HepG2 (cell line): ENCODE measurements around the gene S100A4. TPM values are rescaled to one million over a fixed set of nuclear protein-coding genes. Genes with fewer than 3 reads are reported as not detected.

Source experiments
- AGO1 ChIP-seq: fragments of 200-400 bp; formaldehyde crosslinking; IDR thresholded peaks from 2 replicates; pipeline ENCODE4 v1.6.1; 2017; ENCODE audit warnings: mild to moderate bottlenecking, low read depth, low read length, moderate library complexity; ENCODE audit not compliant: poor library complexity, severe bottlenecking
- AKAP8 ChIP-seq: sonication (generic); formaldehyde crosslinking; IDR thresholded peaks from 2 replicates; pipeline ENCODE4 v1.5.1; 2020; ENCODE audit warnings: mild to moderate bottlenecking, missing genetic modification reagents
- EZH2 ChIP-seq: conservative IDR thresholded peaks from 2 replicates; pipeline ENCODE4 v1.6.1; 2012; ENCODE audit warnings: mild to moderate bottlenecking, low read depth, low read length, moderate library complexity
- FIP1L1 ChIP-seq: fragments of 200-400 bp; formaldehyde crosslinking; IDR thresholded peaks from 2 replicates; pipeline ENCODE4 v1.6.1; 2018; ENCODE audit warnings: low read depth, mild to moderate bottlenecking, low read length, moderate library complexity, borderline replicate concordance; ENCODE audit not compliant: insufficient read depth
- FOXM1 ChIP-seq: sonication (generic); formaldehyde crosslinking; IDR thresholded peaks from 2 replicates; pipeline ENCODE4 v1.5.0; 2020; ENCODE audit warnings: missing genetic modification reagents
- HDAC1 ChIP-seq: sonication (generic); formaldehyde crosslinking; IDR thresholded peaks from 2 replicates; pipeline ENCODE4 v1.5.1; 2020; ENCODE audit warnings: mild to moderate bottlenecking, missing genetic modification reagents
- KLF16 ChIP-seq, 2 experiments: sonication (generic) in 1 of 2; formaldehyde crosslinking in 1 of 2; IDR thresholded peaks; 2 replicates each; pipeline versions ENCODE4 v1.6.1 to v1.8.0; 2016 to 2023; ENCODE audit warnings: missing genetic modification reagents in 2 of 2, missing compliant biosample characterization in 1 of 2
- MAZ ChIP-seq, 2 experiments: sonication (generic) in 1 of 2; formaldehyde crosslinking in 1 of 2; IDR thresholded peaks; 2 replicates each; pipeline versions ENCODE4 v1.5.0 to v1.6.1; 2012 to 2020; ENCODE audit warnings: low read depth in 2 of 2, mild to moderate bottlenecking in 2 of 2, borderline replicate concordance in 1 of 2, improper control_type of control experiment in 1 of 2, low read length in 1 of 2, missing genetic modification reagents in 1 of 2, moderate library complexity in 1 of 2
- MIXL1 ChIP-seq: IDR thresholded peaks from 2 replicates; pipeline ENCODE4 v1.6.1; 2016
- NR2F1 ChIP-seq, 2 experiments: fragments of 450-650 bp in 1 of 2; formaldehyde crosslinking in 1 of 2; IDR thresholded peaks; 2 replicates each; pipeline versions ENCODE4 v1.5.0 to v1.6.1; 2016 to 2020; ENCODE audit warnings: mild to moderate bottlenecking in 1 of 2, missing compliant biosample characterization in 1 of 2, missing genetic modification reagents in 1 of 2, moderate library complexity in 1 of 2
- PAF1 ChIP-seq: IDR thresholded peaks from 2 replicates; pipeline ENCODE4 v1.6.1; 2016; ENCODE audit warnings: missing genetic modification reagents, missing compliant biosample characterization
- PHF8 ChIP-seq: sonication (generic); formaldehyde crosslinking; IDR thresholded peaks from 2 replicates; pipeline ENCODE4 v1.5.0; 2020; ENCODE audit warnings: missing genetic modification reagents
- PRPF4 ChIP-seq: fragments of 200-400 bp; formaldehyde crosslinking; IDR thresholded peaks from 2 replicates; pipeline ENCODE4 v1.6.1; 2016; ENCODE audit warnings: low read length, low read depth; ENCODE audit not compliant: poor library complexity, severe bottlenecking
- SAP130 ChIP-seq: IDR thresholded peaks from 2 replicates; pipeline ENCODE4 v1.6.1; 2016; ENCODE audit warnings: low read depth
- SMARCE1 ChIP-seq: fragments of 450-650 bp; IDR thresholded peaks from 2 replicates; pipeline ENCODE4 v1.6.1; 2017; ENCODE audit warnings: borderline replicate concordance
- SOX5 ChIP-seq: IDR thresholded peaks from 2 replicates; pipeline ENCODE4 v1.6.1; 2016; ENCODE audit warnings: borderline replicate concordance
- TARDBP ChIP-seq: sonication (generic); formaldehyde crosslinking; IDR thresholded peaks from 2 replicates; pipeline ENCODE4 v1.8.0; 2022; ENCODE audit warnings: mild to moderate bottlenecking, missing genetic modification reagents
- TGIF2 ChIP-seq: IDR thresholded peaks from 2 replicates; pipeline ENCODE4 v1.6.1; 2016; ENCODE audit warnings: control low read depth, missing compliant biosample characterization
- YY1 ChIP-seq: IDR thresholded peaks from 2 replicates; pipeline ENCODE4 v1.6.1; 2011; ENCODE audit warnings: low read length, low read depth, moderate library complexity, mild to moderate bottlenecking; ENCODE audit not compliant: insufficient read depth, insufficient replicate concordance
- ZNF235 ChIP-seq: sonication (generic); formaldehyde crosslinking; IDR thresholded peaks from 2 replicates; pipeline ENCODE4 v1.8.1; 2023; ENCODE audit warnings: mild to moderate bottlenecking, missing genetic modification reagents, borderline replicate concordance
- ZNF331 ChIP-seq: sonication (generic); formaldehyde crosslinking; IDR thresholded peaks from 2 replicates; pipeline ENCODE4 v1.4.0; 2020; ENCODE audit warnings: missing genetic modification reagents
- ZNF343 ChIP-seq: sonication (generic); formaldehyde crosslinking; IDR thresholded peaks from 2 replicates; pipeline ENCODE4 v1.4.0; 2020; ENCODE audit warnings: mild to moderate bottlenecking, missing genetic modification reagents
- polyA plus RNA-seq, 8 experiments: library from polyadenylated mRNA; depleted of rRNA in 3 of 8; stranded (reverse) in 7 of 8; unstranded in 1 of 8; fragments of >200 nt; fragmentation: Illumina TruSeq in 4 of 8; extraction: Trizol in 4 of 8; gene quantifications; 2 replicates each; pipeline versions ENCODE4 v1.2.1 to v1.2.3, GENCODE V29; 2011 to 2016; ENCODE audit warnings: low read depth in 4 of 8, missing spikeins in 1 of 8, mixed read lengths in 1 of 8; ENCODE audit not compliant: insufficient read depth in 1 of 8
- total RNA-seq, 5 experiments: library from RNA; depleted of rRNA; stranded (reverse); fragments of >200 nt; fragmentation: Illumina TruSeq; extraction: Trizol; gene quantifications; 2 replicates each; pipeline ENCODE4 v1.2.3, GENCODE V29; 2016; ENCODE audit warnings: low read depth in 1 of 5
- TF ChIP-seq, protein P1 (sequence below): sonication (generic); formaldehyde crosslinking; IDR thresholded peaks from 2 replicates; pipeline ENCODE4 v1.4.0; 2020; ENCODE audit warnings: missing genetic modification reagents
- TF ChIP-seq, protein P2 (sequence below): sonication (generic); formaldehyde crosslinking; conservative IDR thresholded peaks from 2 replicates; pipeline ENCODE4 v1.8.0; 2022; ENCODE audit warnings: mild to moderate bottlenecking, moderate library complexity, missing genetic modification reagents

The S100A4 gene
- total and polyA plus RNA-seq, 2 of the 13 experiments (the other 11 are each of a cell fraction or from before 2014, with no cell fraction given): 12.9 to 20.2 TPM

DNA sequence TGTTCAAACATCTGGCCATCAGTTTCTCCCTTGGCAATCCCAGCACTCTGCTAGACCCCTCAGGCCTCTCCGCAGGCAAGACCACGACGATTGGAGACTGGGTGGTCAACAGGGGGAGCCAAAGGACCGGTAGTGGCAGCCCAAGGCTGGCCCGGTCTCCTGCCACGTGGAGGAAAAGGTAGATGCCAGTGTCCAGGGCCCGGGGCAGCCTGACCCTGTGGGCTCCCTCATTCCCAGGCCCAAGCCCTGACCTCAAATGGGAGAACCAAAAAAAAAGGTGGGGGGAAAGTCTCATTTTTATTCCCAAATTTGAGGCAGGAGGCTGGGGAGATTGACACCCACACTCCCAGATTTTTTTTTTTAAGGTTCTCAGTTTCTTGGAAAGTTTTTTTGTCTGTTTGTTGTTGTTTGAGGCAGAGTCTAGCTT, 34.6 kb downstream of the S100A4 start (continued):
- TF ChIP-seq, protein P1, sequence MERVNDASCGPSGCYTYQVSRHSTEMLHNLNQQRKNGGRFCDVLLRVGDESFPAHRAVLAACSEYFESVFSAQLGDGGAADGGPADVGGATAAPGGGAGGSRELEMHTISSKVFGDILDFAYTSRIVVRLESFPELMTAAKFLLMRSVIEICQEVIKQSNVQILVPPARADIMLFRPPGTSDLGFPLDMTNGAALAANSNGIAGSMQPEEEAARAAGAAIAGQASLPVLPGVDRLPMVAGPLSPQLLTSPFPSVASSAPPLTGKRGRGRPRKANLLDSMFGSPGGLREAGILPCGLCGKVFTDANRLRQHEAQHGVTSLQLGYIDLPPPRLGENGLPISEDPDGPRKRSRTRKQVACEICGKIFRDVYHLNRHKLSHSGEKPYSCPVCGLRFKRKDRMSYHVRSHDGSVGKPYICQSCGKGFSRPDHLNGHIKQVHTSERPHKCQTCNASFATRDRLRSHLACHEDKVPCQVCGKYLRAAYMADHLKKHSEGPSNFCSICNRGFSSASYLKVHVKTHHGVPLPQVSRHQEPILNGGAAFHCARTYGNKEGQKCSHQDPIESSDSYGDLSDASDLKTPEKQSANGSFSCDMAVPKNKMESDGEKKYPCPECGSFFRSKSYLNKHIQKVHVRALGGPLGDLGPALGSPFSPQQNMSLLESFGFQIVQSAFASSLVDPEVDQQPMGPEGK (CRISPR knock-in tag): peak; percentile 38; the same call in 1 of the 2 replicates
- TF ChIP-seq ZNF331 (peak; percentile 61; the same call in 1 of the 2 replicates), AGO1 (peak; percentile 25), SMARCE1 (no peak), ZNF235 (CRISPR knock-in tag) (no peak), HDAC1 (CRISPR knock-in tag) (0 out of 2 replicates have a peak, but pooled peaks have one; percentile 23), PHF8 (0 out of 2 replicates have a peak, but pooled peaks have one; percentile 26), NR2F1 (CRISPR knock-in tag; IDR thresholded peaks at IDR 0.05) (no peak), TARDBP (CRISPR knock-in tag) (peak; percentile 58; the same call in 1 of the 2 replicates), PRPF4 (no peak), SAP130 (peak; percentile 68), MIXL1 (0 out of 2 replicates have a peak, but pooled peaks have one; percentile 20), TGIF2 (CRISPR knock-in tag) (0 out of 2 replicates have a peak, but pooled peaks have one; percentile 40), MAZ (IDR thresholded peaks at IDR 0.05; ENCODE audit: borderline replicate concordance, low read depth, low read length) (no peak), MAZ (CRISPR knock-in tag; IDR thresholded peaks at IDR 0.05; ENCODE audit: low read depth) (0 out of 2 replicates have a peak, but pooled peaks have one; percentile 30), ZNF343 (CRISPR knock-in tag) (no peak), KLF16 (CRISPR knock-in tag; IDR thresholded peaks at IDR 0.05) (peak in 1 of 2 experiments; percentile 69; a peak in 2 of 4 replicates), PAF1 (CRISPR knock-in tag) (no peak), AKAP8 (CRISPR knock-in tag) (no peak), SOX5 (CRISPR knock-in tag) (peak; percentile 16; the same call in 1 of the 2 replicates), EZH2 (no peak), YY1 (peak; percentile 53), FIP1L1 (no peak), FOXM1 (CRISPR knock-in tag) (no peak)
- TF ChIP-seq, protein P2, sequence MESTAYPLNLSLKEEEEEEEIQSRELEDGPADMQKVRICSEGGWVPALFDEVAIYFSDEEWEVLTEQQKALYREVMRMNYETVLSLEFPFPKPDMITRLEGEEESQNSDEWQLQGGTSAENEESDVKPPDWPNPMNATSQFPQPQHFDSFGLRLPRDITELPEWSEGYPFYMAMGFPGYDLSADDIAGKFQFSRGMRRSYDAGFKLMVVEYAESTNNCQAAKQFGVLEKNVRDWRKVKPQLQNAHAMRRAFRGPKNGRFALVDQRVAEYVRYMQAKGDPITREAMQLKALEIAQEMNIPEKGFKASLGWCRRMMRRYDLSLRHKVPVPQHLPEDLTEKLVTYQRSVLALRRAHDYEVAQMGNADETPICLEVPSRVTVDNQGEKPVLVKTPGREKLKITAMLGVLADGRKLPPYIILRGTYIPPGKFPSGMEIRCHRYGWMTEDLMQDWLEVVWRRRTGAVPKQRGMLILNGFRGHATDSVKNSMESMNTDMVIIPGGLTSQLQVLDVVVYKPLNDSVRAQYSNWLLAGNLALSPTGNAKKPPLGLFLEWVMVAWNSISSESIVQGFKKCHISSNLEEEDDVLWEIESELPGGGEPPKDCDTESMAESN (CRISPR knock-in tag): peak; percentile 37; the same call in 1 of the 2 replicates
